ENCODE data around the gene HMGN1. TPM values are rescaled to one million over a fixed set of nuclear protein-coding genes. Genes with fewer than 3 reads are reported as not detected.

Gene HMGN1
- total RNA-seq, 1 donor from 2014 or later = 143 TPM

GRCh38 chr21:39313042-39313570, 35.8 kb downstream of the HMGN1 start:
- FAIRE-seq = no peak
- DNase-seq (ENCODE audit: low spot score in 2 of 2) = no peak

- DNase-seq (ENCODE audit: low spot score in 2 of 2) (peak; percentile 95), FAIRE-seq (peak; percentile 3)
Observed at GRCh38 chr21:39312112-39313041, 36.5 kb downstream of the HMGN1 start.

- FAIRE-seq (no peak), DNase-seq (ENCODE audit: low spot score in 2 of 2) (no peak)
Observed at GRCh38 chr21:39311164-39311563, 37.7 kb downstream of the HMGN1 start.

- FAIRE-seq = no peak
- no peak for DNase-seq (ENCODE audit: low spot score in 2 of 2)
Observed at GRCh38 chr21:39307466-39307865, 41.4 kb downstream of the HMGN1 start.

- DNase-seq (ENCODE audit: low spot score in 2 of 2) = no peak
- FAIRE-seq = no peak
Observed at GRCh38 chr21:39300587-39300986, 48.3 kb downstream of the HMGN1 start.

GRCh38 chr21:39296891-39297290, 52.0 kb downstream of the HMGN1 start:
- no peak for FAIRE-seq
- no peak for DNase-seq (ENCODE audit: low spot score in 2 of 2)

Small RNA genes within 50 kb of the gene (small RNA-seq; reads per million reads assigned to genes)
- not detected for gene RF00019

Other genes starting within 250 kb of the HMGN1 start
- 27.3 TPM for gene PSMG1, start 165.6 kb downstream of the HMGN1 start, total RNA-seq
- 399 TPM for gene BRWD1, start 35.5 kb downstream of the HMGN1 start, total RNA-seq
- gene LCA5L, start 96.7 kb upstream of the HMGN1 start, total RNA-seq = under 0.01 TPM
- gene SH3BGR, start 102.9 kb upstream of the HMGN1 start, total RNA-seq = 1.6 TPM

All from frontal cortex (tissue), 4 donors.